Measurements from ENCODE around the gene CXCL13. TPM values are rescaled to one million over a fixed set of nuclear protein-coding genes. Genes with fewer than 3 reads are reported as not detected.
"Not testable (repeated sequence)": the region's sequence is repeated elsewhere in the genome, so short reads cannot be mapped to it uniquely, and the experiment has no call there.

Gene CXCL13
- total RNA-seq, 1 donor from 2014 or later = 87.2 TPM

GRCh38 chr4:77636902-77637301 lies 31.3 kb downstream of the CXCL13 start:
- peaks cover 9% of the 10 kb centered on the region for H3K27me3 Mint-ChIP-seq (ENCODE audit: low read depth)
- no peaks in the 10 kb centered on the region for H3K4me1 Mint-ChIP-seq (ENCODE audit: low read depth)
- H3K27ac Mint-ChIP-seq = no peak overlapping the region

GRCh38 chr4:77644069-77644468 lies 38.4 kb downstream of the CXCL13 start:
- H3K27ac Mint-ChIP-seq; H3K4me3 Mint-ChIP-seq (ENCODE audit: low read depth); DNase-seq (ENCODE audit: low spot score); H3K4me1 Mint-ChIP-seq (ENCODE audit: low read depth); H3K36me3 Mint-ChIP-seq (ENCODE audit: low read depth); intact Hi-C loops (cut with micrococcal nuclease): not testable (repeated sequence)
- peaks cover 15% of the 10 kb centered on the region for H3K27me3 Mint-ChIP-seq (ENCODE audit: low read depth)
- peaks cover 48% of the 10 kb centered on the region for H3K9me3 Mint-ChIP-seq

More at GRCh38 chr4:77636902-77637301, 31.3 kb downstream of the CXCL13 start:
- Mint-ChIP-seq H3K36me3 (ENCODE audit: low read depth) (no peaks in the 10 kb centered on the region), H3K4me3 (ENCODE audit: low read depth) (no peak overlapping the region), H3K9me3 (peaks cover 17% of the 10 kb centered on the region)
- DNase-seq (ENCODE audit: low spot score) = no peak
- intact Hi-C loops (cut with micrococcal nuclease) = no loop called here

- Mint-ChIP-seq H3K27me3 (ENCODE audit: low read depth) (peaks cover 4% of the 10 kb centered on the region), H3K4me1 (ENCODE audit: low read depth) (no peaks in the 10 kb centered on the region), H3K4me3 (ENCODE audit: low read depth) (no peak overlapping the region), H3K27ac (no peak overlapping the region), H3K36me3 (ENCODE audit: low read depth) (no peaks in the 10 kb centered on the region), H3K9me3 (peaks cover 17% of the 10 kb centered on the region)
- intact Hi-C loops (cut with micrococcal nuclease) = no loop called here
- no peak for DNase-seq (ENCODE audit: low spot score)
Observed at GRCh38 chr4:77650787-77651186, 45.2 kb downstream of the CXCL13 start.

- H3K4me1 Mint-ChIP-seq (ENCODE audit: low read depth) = no peaks in the 10 kb centered on the region
- H3K27ac Mint-ChIP-seq = no peak overlapping the region
- no peak for DNase-seq (ENCODE audit: low spot score)
- intact Hi-C loops (cut with micrococcal nuclease) = no loop called here
- H3K36me3 Mint-ChIP-seq (ENCODE audit: low read depth) = no peaks in the 10 kb centered on the region
- H3K4me3 Mint-ChIP-seq (ENCODE audit: low read depth) = no peak overlapping the region
- peaks cover 9% of the 10 kb centered on the region for H3K9me3 Mint-ChIP-seq
- peaks cover 10% of the 10 kb centered on the region for H3K27me3 Mint-ChIP-seq (ENCODE audit: low read depth)
Observed at GRCh38 chr4:77651820-77652219, 46.2 kb downstream of the CXCL13 start.

- Mint-ChIP-seq H3K27me3 (ENCODE audit: low read depth) (peaks cover 13% of the 10 kb centered on the region), H3K9me3 (peaks cover 6% of the 10 kb centered on the region), H3K36me3 (ENCODE audit: low read depth) (no peaks in the 10 kb centered on the region), H3K27ac (no peak overlapping the region), H3K4me1 (ENCODE audit: low read depth) (no peaks in the 10 kb centered on the region), H3K4me3 (ENCODE audit: low read depth) (no peak overlapping the region)
- intact Hi-C loops (cut with micrococcal nuclease) = no loop called here
- DNase-seq (ENCODE audit: low spot score) = no peak
Observed at GRCh38 chr4:77652237-77652897, 46.7 kb downstream of the CXCL13 start.

- DNase-seq (ENCODE audit: low spot score) = no peak
- Mint-ChIP-seq H3K27me3 (ENCODE audit: low read depth) (peaks cover 17% of the 10 kb centered on the region), H3K4me1 (ENCODE audit: low read depth) (no peaks in the 10 kb centered on the region), H3K4me3 (ENCODE audit: low read depth) (no peak overlapping the region), H3K9me3 (peaks cover 8% of the 10 kb centered on the region), H3K27ac (no peak overlapping the region), H3K36me3 (ENCODE audit: low read depth) (no peaks in the 10 kb centered on the region)
- intact Hi-C loops (cut with micrococcal nuclease) = no loop called here
Observed at GRCh38 chr4:77653162-77653758, 47.6 kb downstream of the CXCL13 start.

GRCh38 chr4:77660318-77660717 lies 54.7 kb downstream of the CXCL13 start:
- H3K4me3 Mint-ChIP-seq (ENCODE audit: low read depth); H3K9me3 Mint-ChIP-seq; DNase-seq (ENCODE audit: low spot score); H3K27ac Mint-ChIP-seq; H3K36me3 Mint-ChIP-seq (ENCODE audit: low read depth); H3K4me1 Mint-ChIP-seq (ENCODE audit: low read depth); intact Hi-C loops (cut with micrococcal nuclease): not testable (repeated sequence)
- peaks cover 27% of the 10 kb centered on the region for H3K27me3 Mint-ChIP-seq (ENCODE audit: low read depth)

Other genes starting within 250 kb of the CXCL13 start
- 94.8 and 105 TPM in 2 replicates for gene CNOT6L, start 213.5 kb downstream of the CXCL13 start, total RNA-seq

Data from activated T-helper 2 cell treated with anti-CD3 and anti-CD28 coated beads, Interferon-gamma antibody, Interleukin-2, Interleukin-4, amounts not matched to agents 10 μg/mL and 5 μg/mL and 100 μg/mL, durations not matched to agents 14 hours and 24 hours and 36 hours (primary cell).